T-helper 2 cell (primary cell): ENCODE measurements around the gene EIF5A2.
A peak's percentile ranks its signal among the peaks of the same experiment; 100 is the strongest.
"Not testable (repeated sequence)": the region's sequence is repeated elsewhere in the genome, so short reads cannot be mapped to it uniquely, and the experiment has no call there.

Experiments used
- DNase-seq, 5 experiments: peaks; one replicate each; pipeline versions ENCODE4 v3.0.0 to v3.0.0-alpha.2; 2012 to 2022

The EIF5A2 gene

GRCh38 chr3:170896333-170896732, 12.1 kb downstream of the EIF5A2 start:
- DNase-seq, result not testable (repeated sequence)

DNA sequence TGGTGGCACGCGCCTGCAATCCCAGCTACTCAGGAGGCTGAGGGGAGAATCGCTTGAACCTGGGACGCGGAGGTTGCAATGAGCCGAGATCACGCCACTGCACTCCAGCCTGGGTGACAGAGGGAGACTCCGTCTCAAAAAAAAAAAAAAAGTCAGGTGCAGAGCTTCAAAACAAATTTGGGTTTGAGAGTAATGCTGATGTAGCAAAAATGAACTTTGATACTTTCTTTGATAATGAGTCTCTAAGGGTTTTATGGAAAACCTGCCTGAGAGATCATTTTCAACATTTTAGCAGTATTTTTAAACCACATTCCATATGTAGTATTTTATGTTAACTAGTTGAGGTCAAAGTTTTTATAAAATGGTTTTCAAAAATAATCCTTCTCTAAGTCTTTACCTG, 14.5 kb downstream of the EIF5A2 start:
- DNase-seq, result no peak

DNA sequence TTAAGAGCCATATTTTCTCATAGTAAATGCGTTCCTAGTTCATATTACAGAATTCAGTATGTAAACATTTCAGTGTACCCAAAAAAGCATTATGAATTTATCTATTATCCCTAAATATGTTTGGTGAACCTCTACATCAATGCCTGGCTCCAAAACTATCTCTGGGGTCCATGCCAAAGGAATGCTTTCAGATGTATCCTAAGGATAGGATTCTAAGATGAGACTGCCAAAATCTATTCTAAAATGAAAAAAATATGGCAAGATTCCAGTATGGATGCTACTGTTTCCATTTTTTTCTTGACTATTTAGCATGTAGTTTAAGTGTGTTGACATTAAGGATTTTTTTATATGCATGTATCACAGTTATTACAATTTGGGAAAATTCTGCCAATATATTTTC, 18.8 kb downstream of the EIF5A2 start:
- DNase-seq, result no peak

GRCh38 chr3:170889132-170889531, 19.3 kb downstream of the EIF5A2 start:
- DNase-seq, result no peak

GRCh38 chr3:170884109-170884930, 24.1 kb downstream of the EIF5A2 start:
- DNase-seq, result not testable (repeated sequence)

- not testable (repeated sequence) for DNase-seq
Measured at GRCh38 chr3:170878688-170879087, 29.7 kb downstream of the EIF5A2 start.

DNA sequence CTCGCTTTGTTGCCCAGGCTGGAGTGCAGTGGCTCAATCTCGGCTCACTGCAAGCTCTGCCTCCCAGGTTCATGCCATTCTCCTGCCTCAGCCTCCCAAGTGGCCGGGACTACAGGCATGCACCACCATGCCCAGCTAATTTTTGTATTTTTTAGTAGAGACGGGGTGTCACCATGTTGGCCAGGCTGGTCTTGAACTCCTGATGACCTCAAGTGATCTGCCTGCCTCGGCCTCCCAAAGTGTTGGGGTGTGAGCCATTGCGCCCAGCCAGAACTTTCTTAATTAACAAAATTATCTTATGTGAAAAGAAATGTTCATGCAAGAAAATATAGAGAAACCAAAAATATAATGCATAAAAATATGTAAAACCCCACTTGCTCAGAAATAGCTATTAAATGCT, 31.1 kb downstream of the EIF5A2 start:
- DNase-seq, result not testable (repeated sequence)

DNA sequence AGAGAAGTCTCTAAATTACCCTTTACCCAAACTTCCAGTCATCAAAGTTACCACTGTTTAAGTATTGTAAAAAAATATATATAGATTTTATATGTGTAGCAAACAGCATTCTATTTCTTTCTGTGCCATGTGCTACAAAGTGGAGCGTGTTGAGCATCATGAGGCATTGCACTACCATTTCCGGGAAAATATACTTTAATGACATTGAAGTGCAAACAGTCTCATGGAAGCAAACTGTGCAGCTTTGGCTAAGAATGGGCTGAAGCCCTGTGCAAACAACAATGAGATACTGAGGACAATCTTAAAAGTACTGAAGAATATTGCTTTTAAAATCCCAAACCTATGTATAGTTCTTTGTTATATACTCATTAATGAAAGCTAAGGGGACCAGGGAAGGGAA, 31.9 kb downstream of the EIF5A2 start:
- DNase-seq, result no peak

DNA sequence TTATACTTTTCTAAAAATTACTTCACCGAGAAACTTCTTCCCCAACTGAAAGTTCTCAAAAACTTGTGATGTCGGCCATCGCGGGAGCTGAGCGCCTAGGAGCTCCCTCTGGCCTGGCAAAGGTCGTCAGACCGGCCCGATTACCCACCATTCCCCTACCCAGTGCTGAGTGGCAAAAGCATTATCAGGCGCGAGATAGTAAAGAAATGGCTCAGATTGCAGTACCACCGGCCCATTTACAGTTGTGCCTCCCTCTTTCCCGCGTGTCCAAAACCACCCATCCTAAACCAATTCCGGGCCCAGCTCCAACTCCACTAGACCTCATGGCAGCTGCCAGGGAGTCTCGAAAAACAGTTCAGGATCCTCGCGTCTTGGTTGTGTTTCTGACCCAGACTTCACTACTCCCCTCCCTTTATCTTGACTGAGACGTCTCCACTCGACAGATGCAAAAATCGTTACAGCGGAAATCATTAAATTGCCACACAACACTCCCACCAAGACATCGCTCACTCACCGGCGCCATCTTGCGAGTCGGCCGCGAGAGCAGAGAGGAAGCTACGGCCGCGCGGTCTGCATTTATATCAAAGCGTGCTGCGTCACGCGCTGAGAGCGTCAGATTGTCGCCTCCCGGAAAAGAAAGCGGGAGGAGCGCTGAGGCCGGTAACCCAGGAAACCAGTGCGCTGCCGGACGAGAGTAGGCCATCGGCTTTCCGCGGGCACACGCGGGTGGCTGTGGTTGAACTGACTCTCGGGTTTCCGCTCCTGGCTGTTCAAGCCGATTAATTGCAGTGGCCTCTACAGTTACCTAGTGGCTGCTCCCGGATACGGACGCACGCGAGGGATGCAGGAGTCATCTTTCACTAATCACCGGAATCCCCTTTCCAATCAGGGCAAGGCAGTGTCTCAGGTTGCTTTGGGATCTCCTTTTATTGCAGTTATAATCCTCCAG, 38.5 kb downstream of the EIF5A2 start, which contains the start of gene RPL22L1:
Gene RPL22L1, minus strand, starts transcription at position 551 of the 949 bp plus-strand sequence. Its CDS starts 28 bp downstream, at position 523.
- DNase-seq, result peak; percentile 77 to 97 (median 88)

DNA sequence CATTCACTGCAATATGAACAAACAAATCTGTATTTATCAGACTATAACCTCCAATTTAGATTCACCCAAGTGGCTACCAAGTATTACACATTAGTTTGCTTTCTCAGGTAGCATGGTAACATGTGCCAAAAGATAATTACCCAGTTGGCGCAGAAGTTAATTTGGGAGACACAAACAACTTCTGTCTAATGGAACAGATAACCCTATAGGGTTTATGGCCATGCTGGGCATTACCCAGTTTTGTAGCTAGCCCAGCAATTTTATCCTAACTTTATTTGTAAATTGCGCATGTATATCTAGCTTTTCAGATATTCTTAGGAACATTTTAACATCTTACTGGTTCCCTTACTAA, 39.2 kb downstream of the EIF5A2 start:
- DNase-seq, result peak in 1 of 5 experiments; percentile 7

- peak in 1 of 5 experiments; percentile 4 for DNase-seq
Measured at GRCh38 chr3:170868577-170869238, 39.7 kb downstream of the EIF5A2 start.

GRCh38 chr3:170867143-170867937, 41.1 kb downstream of the EIF5A2 start:
- DNase-seq, result peak in 1 of 5 experiments; percentile 8

GRCh38 chr3:170866499-170866898, 41.9 kb downstream of the EIF5A2 start:
- DNase-seq, result no peak

GRCh38 chr3:170865209-170866094, 43.0 kb downstream of the EIF5A2 start:
- DNase-seq, result no peak

- no peak for DNase-seq
Measured at GRCh38 chr3:170864525-170865208, 43.8 kb downstream of the EIF5A2 start.

- DNase-seq, result no peak
Measured at GRCh38 chr3:170863816-170864215, 44.6 kb downstream of the EIF5A2 start.

DNA sequence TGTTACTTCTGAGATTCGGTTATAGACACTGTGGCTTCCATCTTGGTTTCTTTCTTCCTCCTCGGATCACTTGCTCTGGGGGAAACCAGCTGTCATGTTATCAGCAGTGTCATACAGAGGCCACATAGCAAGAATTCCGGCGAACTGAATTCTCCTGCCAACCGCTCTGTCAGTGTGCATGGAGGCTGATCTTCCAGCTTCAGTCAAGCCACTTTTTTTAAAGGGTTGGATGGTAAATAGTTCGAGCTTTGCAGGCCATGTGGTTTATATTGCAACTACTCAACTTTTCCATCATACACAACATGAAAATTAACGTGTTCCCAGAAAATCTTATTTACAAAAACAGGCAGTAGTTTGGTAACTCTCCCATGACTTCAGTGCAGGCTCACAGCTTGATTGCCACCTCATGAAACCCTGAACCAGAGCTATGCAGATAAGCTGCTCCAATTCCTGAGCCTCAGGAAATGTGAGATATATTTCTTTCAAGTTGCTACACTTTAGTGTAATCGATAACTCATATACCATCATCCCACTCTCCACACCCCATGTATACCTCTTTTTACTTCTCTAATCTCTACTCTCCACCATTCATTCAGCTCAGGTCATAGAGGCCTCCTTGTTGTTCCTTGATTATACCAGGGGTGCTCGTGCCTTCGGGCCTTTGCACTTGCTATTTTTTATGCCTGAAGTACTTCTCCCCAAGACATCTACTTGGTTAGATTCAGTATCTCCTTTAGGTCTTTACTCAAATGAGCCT, 45.6 kb downstream of the EIF5A2 start:
- DNase-seq, result no peak

DNA sequence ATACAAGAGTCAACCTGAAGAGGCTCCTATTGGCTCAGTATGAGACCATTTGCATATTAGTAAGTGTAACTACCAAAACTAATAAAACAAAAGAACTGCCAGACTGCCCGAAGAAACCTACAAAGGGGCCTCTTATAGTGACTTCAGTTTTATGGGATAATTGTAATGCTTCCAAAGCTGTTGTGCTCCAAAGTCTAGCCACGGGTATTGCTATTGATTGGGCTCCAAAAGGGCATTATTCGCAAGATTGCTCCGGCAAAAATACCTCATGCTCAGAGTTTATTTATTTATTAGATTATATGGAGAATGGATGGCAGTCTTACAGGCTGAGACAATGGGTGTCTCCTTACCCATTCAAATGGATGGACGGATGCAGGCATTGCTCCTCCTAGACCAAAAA, 49.8 kb downstream of the EIF5A2 start:
- DNase-seq, result no peak

DNA sequence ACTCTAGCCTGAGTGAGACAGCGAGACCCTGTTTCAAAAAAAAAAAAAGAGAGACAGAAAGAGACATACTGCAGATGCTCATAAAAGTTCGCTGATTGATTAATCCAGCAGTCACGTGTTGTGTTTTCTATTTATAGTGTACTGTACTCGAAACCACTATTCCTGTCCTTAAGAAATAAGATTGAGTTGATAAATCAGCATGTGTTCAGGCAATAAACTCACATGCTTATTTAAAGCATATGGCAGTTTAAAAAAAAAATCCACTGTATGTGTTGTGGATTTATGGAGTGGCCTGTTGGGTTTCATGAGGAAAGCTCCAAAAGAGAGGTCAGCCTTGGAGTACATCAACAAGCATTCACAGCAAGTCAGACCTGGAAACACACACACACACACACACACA, 56.1 kb downstream of the EIF5A2 start:
- DNase-seq, result no peak
